DMS53 treated with DMSO at 0.1 percent for 48 hours (cell line): Measurements from ENCODE around the gene EFCAB11.
"Not testable (repeated sequence)": the region's sequence is repeated elsewhere in the genome, so short reads cannot be mapped to it uniquely, and the experiment has no call there.

Experiments
- DNase-seq: peaks from one replicate; lab custom pipeline; 2025; ENCODE audit not compliant: unreplicated experiment; lab: John Stamatoyannopoulos, UW

EFCAB11 gene

GRCh38 chr14:89912221-89912620 is 42.3 kb downstream of the EFCAB11 start:
- DNase-seq = no peak

- no peak for DNase-seq
Observed at GRCh38 chr14:89911010-89911919, 43.3 kb downstream of the EFCAB11 start.

- no peak for DNase-seq
Observed at GRCh38 chr14:89910691-89911009, 43.9 kb downstream of the EFCAB11 start.

- DNase-seq = no peak
Observed at GRCh38 chr14:89909586-89909985, 44.9 kb downstream of the EFCAB11 start.

GRCh38 chr14:89908712-89909450 is 45.6 kb downstream of the EFCAB11 start:
- DNase-seq = no peak

GRCh38 chr14:89907655-89908054 is 46.9 kb downstream of the EFCAB11 start:
- DNase-seq = no peak

- DNase-seq = no peak
Observed at GRCh38 chr14:89906000-89906399, 48.5 kb downstream of the EFCAB11 start.

- DNase-seq = no peak
Observed at GRCh38 chr14:89903340-89903952, 51.1 kb downstream of the EFCAB11 start.

- DNase-seq = no peak
Observed at GRCh38 chr14:89902881-89903280, 51.6 kb downstream of the EFCAB11 start.

GRCh38 chr14:89900802-89901201 is 53.7 kb downstream of the EFCAB11 start:
- DNase-seq = no peak

- DNase-seq = no peak
Observed at GRCh38 chr14:89899917-89900663, 54.4 kb downstream of the EFCAB11 start.

GRCh38 chr14:89899291-89899690 is 55.2 kb downstream of the EFCAB11 start:
- no peak for DNase-seq

GRCh38 chr14:89893388-89893787 is 61.1 kb downstream of the EFCAB11 start:
- not testable (repeated sequence) for DNase-seq

- no peak for DNase-seq
Observed at GRCh38 chr14:89892953-89893352, 61.6 kb downstream of the EFCAB11 start.

GRCh38 chr14:89891721-89892120 is 62.8 kb downstream of the EFCAB11 start:
- not testable (repeated sequence) for DNase-seq

GRCh38 chr14:89891055-89891454 is 63.5 kb downstream of the EFCAB11 start:
- no peak for DNase-seq

- no peak for DNase-seq
Observed at GRCh38 chr14:89890589-89890988, 63.9 kb downstream of the EFCAB11 start.

GRCh38 chr14:89889626-89890025 is 64.9 kb downstream of the EFCAB11 start:
- DNase-seq = no peak

GRCh38 chr14:89884761-89885160 is 69.8 kb downstream of the EFCAB11 start:
- DNase-seq = no peak

GRCh38 chr14:89881839-89882238 is 72.7 kb downstream of the EFCAB11 start:
- DNase-seq = no peak

- not testable (repeated sequence) for DNase-seq
Observed at GRCh38 chr14:89874091-89874490, 80.4 kb downstream of the EFCAB11 start.
